Activated CD8-positive, alpha-beta memory T cell treated with anti-CD3 and anti-CD28 coated beads for 24 hours (primary cell): ENCODE results near the gene NOC4L.

ENCODE experiments used
- DNase-seq: peaks from one replicate; pipeline ENCODE4 v3.0.0-alpha.2; 2020

The NOC4L gene

DNA sequence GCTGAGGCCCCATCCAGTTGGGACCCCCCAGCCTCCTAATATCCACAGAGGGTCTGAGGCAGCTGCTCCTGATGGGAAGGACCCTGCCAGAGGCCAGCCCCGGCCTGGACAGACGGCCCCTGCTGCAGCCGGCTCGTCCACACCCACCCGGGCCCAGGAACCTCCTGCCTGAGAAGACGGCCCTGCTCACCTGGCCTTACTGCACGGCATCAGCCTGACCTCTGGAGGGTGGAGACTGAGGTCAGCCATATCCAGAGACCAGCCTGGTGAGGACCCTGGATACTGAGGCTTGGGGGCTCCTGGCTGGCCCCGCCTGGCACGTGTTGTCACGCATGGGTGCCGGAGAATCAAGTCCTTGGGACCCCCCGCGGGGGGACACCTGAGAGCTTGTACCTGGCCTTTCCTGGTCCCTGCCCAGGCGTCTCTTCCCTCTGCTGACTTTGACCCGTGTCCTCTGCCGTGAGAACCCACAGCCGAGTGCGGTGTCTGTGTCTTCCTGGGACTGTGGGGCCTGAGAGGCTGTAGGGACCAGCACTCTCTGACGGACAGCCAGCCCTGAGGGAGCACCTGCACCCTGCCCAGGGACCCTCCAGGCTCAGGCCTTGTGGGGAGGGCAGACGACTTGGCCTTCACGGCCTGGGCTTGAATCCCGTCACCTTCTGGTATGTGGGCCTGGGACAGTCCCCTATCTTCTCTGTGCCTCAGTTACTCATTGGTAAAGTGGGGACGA lies 57.3 kb downstream of the NOC4L start:
- no peak for DNase-seq
